NCI-H446 (cell line): ENCODE measurements around the gene CCAR1.
"Not testable (repeated sequence)": the region's sequence is repeated elsewhere in the genome, so short reads cannot be mapped to it uniquely, and the experiment has no call there.

Experiments
- DNase-seq, 2 experiments: peaks; one replicate each; lab custom pipeline; 2025; lab: John Stamatoyannopoulos, UW

CCAR1 gene

DNA sequence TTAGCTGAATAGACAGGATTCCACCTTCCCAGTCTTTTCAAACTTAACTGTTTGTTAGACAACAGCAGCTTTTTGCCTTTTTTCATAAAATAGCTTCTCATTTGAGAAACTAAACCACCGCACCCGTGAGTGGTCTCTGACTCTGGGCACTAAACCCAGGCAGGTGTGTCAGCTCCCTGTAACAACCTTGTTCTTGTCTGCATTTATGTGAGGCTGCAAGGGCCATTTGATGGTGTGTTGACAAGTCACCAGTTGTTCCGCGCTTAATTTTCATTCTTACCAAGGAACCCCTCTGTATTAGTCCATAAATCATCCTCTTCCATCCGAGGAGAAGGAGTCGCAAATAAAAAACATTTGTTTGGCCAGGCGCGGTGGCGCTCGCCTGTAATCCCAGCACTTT lies 107.8 kb downstream of the CCAR1 start:
- no peak for DNase-seq

DNA sequence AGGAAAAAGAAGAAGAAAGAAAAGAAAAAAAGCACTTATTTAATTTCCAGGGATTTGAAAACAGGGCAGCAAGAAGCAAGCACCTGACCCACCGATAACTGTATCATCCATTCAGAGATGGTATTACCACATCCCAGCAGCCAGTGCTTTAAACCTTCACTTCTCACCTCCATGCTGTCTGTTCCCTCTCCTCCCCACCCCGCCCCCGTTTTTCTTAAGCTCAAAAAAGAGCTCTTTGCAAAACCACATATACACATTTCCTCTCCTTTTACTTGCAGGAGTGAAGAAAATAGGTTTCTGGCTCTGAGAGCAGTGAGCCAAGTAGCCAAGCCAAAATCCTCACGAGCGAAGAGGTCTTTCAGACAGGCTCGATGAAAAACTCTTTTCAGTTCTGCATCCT lies 108.5 kb downstream of the CCAR1 start:
- DNase-seq, result no peak

DNA sequence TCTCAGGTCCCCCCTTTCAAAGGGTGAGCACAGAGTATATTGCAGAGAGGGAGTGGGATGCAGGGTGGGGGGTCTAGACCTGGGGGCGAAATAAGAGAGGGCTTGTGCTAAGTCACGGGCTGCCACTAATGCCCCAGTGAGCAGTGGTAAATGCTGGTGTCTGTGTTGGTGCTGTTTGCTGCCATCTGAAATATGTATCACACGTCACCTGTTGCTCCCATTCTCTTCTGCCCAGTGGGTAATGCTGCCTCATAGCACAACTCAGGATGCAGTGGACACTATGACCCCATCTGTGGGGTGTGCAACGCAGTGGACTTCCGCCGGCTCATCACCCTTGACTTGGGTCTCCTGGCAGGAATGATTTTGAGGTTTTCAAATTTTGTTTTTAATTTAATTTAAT lies 108.9 kb downstream of the CCAR1 start:
- no peak for DNase-seq

DNA sequence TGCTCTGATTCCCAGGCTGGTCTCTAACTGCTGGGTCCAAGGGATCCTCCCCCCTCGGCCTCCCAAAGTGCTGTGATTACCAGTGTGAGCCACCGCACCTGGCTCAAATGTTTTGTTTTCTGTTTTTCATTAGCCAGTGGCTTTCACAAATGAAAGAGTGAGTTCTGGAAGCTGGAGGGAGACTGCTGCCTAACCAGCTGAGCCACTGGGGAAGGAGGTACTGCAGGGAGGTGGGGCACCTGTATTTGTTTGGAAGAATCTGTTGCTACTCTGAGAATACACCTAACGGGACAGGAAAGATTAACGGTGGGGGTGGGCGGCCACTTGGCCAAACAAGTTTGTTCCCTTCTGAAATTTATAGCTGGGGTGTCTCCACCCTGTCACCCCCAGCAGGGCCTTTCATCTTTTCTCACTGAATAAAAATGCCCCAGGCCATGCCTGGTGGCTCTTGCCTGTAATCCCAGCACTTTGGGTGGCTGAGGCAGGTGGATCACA lies 111.0 kb downstream of the CCAR1 start:
- no peak for DNase-seq

DNA sequence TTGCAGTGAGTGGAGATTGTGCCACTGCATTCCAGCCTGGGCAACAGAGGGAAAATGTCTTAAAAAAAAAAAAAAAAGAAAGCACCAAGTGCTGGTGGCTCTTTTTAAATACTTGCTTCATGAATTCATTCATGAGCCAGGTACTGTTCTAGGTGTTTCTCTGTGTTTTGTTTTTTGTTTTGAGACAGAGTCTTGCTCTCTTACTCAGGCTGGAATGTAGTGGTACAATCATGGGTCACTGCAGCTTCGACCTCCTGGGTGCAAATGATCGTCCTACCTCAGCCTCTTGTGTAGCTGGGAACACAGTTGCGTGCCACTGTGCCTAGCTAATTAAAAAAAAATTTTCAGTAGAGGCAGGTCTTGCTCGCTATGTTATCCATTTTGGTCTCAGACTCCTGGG lies 111.6 kb downstream of the CCAR1 start:
- DNase-seq, result no peak

DNA sequence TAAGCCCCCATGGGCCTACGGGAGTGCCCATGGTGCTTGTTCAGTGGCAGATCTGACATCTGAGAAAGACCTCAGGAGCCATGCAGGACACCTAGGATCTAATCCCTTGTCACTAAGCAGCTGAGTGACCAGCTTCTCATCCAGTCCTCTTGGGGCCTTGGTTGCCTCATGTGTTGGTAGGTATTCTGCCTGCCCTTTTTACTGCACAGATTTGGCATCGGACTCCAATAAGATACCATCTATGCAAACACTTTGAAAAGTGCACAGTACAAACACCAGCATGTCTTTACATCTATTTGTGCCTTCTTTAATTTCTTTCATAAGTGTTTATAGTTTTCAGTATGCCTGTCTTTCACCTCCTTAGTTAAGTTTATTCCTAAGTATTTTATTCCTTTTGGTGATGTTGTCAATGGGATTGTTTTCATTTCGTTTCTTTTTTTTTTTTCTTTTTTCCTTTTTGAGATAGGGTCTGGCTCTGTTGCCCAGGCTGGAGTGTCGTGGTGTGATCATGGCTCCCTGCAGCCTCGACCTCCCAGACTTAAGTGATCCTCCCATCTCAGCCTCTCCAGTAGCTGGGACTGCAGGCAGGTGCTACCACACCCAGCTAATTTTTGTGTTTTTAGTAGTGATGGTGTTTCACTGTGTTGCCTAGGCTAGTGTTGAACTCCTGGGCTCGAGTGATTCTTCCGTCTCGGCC lies 116.7 kb downstream of the CCAR1 start:
- DNase-seq, result no peak

DNA sequence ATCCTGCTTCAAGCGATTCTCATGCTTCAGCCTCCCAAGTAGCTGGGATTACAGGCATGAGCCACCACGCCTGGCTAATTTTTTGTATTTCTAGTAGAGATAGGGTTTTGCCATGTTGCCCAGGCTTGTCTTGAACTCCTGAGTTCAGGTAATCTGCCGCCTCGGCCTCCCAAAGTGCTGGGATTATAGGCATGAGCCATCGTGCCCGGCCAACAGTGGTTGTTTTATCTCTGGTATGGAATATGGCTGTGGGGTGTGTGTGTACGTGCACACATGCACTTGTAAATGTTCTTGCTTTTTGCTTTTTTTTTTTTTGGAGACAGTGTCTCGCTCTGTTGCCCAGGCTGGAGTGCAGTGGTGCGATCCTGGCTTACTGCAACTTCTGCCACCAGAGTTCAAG lies 119.6 kb downstream of the CCAR1 start:
- DNase-seq, result not testable (repeated sequence)
